Stimulated activated CD8-positive, alpha-beta memory T cell treated with anti-CD3 and anti-CD28 coated beads, Interleukin-2, amount 100 ng/mL, for 1 hour (primary cell): ENCODE measurements around the gene PPTC7.
"Not testable (repeated sequence)": the region's sequence is repeated elsewhere in the genome, so short reads cannot be mapped to it uniquely, and the experiment has no call there.

Source experiments
- DNase-seq, 2 donors: peaks; one replicate each; pipeline ENCODE4 v3.0.0-alpha.2; 2020; ENCODE audit warnings: low read depth in 2 of 2

PPTC7 gene

GRCh38 chr12:110583137-110584059, at the start of gene PPTC7:
PPTC7 (minus strand) TSS chr12:110583318; CDS start chr12:110583031, 287 bp downstream.
- peak; percentile 94 to 95 for DNase-seq

DNA sequence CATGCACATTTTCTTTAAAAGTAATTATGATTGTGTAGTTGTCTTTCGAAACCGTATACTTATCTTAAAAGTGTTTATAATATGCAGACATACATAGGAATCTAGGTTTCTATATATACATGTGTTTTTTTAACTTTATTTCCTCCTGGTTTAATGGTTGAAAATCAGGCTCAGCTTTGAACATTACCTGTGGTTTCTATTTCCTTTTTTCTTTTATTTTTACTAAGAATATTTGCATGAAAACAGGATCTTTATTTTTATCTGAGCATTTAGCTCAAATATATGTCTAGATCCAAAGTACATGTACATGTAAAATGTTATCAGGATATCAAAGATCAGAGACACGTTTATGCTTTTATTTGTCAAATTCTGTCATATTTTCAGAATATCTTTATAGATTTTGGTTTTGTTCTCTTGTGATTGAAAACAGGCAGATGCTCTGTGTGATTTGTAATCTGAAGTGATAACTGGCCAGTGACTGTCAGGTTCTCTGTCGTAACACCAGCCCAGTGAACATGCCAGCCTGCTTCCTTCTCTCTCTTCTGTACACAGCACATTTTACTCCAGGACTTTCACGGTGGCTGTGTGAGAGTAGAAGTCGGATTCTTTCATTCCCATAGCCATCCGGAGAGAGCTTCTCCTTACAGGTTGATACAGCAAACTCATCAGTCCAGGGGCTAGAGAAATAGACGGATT, 44.5 kb upstream of the PPTC7 start:
- no peak for DNase-seq

DNA sequence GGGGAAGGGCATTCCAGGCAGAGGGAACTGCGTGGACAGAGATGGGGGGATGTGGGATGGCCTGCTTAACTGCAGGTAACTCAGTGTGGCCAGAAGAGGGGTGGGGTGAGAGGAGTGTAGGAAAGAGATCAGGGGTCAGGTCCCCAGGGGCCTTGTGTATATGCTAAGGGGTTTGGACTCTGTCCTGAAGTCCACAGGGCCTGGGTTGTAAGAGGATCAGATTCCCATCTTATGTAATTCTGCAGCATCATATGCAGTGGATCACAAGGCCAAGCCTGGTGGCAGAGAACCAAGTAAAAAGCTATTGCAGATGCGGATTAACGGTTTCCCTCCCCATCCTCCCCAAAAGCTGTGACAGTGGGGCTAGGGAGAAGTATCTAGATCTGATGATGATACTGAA, 39.5 kb upstream of the PPTC7 start:
- DNase-seq, result no peak

- DNase-seq, result no peak
Observed at GRCh38 chr12:110619534-110619953, 36.4 kb upstream of the PPTC7 start.

GRCh38 chr12:110616471-110617115, 33.5 kb upstream of the PPTC7 start:
- no peak for DNase-seq

DNA sequence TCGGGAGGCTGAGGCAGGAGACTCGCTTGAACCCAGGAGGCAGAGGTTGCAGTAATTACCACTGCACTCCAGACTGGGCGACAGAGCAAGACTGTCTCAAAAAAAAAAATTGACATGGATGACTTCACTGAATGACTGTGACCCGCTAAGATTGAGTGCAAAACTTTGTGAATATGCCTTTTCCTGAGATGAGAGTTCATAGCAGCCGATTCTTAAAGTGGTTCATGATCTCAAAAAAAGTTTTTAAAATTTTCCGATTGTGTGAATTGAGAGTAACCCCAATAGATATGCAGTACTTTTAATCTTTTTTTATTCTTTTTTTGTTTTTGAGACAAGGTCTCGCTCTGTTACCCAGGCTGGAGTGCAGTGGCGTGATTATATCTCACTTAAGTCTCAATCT, 32.1 kb upstream of the PPTC7 start:
- DNase-seq, result no peak

- DNase-seq, result peak; percentile 89 to 92
Observed at GRCh38 chr12:110613771-110614684, 30.9 kb upstream of the PPTC7 start, which contains the start of gene TCTN1. TCTN1 (plus strand) TSS chr12:110614129; CDS start chr12:110614183, 54 bp downstream.

DNA sequence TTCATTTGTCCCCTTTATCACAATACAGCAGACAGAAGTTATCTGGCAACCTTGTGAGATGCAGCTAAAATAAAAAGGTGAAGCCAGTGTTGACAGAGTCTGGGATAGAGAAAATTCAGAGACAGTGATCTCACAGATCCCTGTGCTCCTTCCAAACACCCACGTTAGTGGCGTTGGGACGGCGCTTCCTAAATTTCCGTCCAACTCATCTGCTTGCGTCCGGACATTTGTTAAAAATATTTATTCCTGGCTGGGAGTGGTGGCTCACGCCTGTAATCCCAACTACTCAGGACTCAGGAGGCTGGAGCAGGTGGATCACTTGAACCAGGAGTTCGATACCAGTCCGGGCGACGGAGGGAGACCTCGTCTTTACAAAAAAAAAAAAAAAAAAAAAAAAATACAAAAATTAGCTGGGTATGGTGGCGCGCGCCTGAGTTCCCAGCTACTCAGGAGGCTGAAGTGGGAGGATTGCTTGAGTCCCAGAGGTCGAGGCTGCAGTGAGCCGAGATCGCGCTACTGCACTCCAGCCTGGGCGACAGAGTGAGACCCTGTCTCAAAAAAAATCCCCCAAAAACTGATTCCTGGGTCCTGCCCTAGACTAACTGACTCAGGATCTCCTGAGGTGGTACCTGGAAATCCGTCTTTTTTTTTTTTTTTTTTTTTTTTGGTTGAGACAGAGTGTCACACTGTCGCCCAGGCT, 30.1 kb upstream of the PPTC7 start:
- no peak for DNase-seq

DNA sequence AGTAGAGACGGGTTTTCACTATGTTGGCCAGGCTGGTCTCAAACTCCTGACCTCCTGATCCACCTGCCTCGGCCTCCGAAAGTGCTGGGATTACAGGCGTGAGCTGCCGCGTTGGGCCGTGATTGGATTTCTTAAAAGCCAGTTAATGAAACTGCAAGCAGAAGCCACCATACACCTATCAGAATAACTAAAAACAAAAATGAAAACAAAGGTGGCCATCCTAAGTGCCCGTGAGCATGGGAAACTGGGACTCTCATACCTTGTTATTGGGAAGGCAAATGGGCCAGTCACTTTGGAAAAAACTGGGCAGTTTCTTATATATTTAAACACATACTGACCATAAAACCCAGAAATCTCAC, 23.1 kb upstream of the PPTC7 start:
- no peak for DNase-seq

GRCh38 chr12:110602085-110602814, 19.1 kb upstream of the PPTC7 start:
- DNase-seq, result not testable (repeated sequence)

GRCh38 chr12:110600254-110600653, 17.1 kb upstream of the PPTC7 start:
- DNase-seq, result no peak

GRCh38 chr12:110599334-110599733, 16.2 kb upstream of the PPTC7 start:
- DNase-seq, result no peak

DNA sequence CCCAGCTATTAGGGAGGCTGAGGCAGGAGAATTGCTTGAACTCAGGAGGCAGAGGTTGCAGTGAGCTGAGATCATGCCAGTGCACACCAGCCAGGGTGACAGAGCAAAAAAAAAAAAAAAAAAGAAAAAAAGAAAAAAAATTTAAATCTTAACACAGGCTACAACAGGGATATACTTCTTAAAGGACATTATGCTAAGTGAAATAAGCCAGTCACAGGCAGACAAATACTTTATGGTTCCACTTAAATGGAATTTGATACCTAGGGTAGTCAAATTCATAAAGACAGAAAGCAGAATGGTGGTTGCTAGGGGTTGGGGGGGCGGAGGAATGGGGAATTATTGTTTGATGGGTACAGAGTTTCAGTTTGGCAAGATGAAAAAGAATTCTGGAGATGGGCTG, 14.8 kb upstream of the PPTC7 start:
- DNase-seq, result no peak

GRCh38 chr12:110592919-110593318, 9.8 kb upstream of the PPTC7 start:
- not testable (repeated sequence) for DNase-seq

DNA sequence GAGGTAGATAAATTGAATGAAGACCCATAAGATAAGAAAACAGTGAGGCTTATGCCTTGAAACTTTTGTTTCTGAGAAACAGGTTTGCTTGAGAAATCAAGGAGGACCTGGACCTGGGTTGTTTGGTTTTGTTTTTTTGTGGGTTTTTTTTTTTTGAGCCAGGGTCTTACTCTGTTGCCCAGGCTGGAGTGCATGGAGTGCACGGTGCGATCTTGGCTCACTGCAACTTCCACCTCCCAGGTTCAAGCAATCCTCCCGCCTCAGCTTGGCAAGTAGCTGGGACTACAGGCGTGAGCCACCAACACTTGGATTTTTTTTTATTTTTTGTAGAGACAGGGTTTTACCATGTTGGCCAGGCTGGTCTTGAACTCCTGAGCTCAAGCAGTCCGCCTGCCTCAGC, 9.0 kb upstream of the PPTC7 start:
- no peak for DNase-seq

- no peak for DNase-seq
Observed at GRCh38 chr12:110591451-110592051, 8.4 kb upstream of the PPTC7 start.

GRCh38 chr12:110590806-110591326, 7.7 kb upstream of the PPTC7 start:
- no peak for DNase-seq

DNA sequence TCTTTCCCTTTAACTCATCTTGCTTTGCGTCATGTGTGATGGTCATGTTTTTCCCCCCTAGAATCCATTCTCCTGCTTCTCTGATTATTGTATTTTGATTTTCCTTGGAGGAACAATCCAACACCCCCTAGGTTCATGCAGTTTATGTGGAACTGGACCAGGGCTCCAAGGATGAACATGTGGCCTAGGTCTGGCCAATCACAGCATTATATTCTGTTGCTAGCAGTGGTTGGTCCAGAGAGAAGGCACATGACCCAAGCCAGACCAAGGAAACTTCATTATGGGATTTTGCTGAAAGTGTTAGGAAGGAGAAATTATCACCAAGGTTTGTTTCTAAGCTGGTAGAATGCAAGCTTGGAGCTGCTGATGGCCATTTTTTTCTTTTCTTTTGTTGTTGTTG, 6.9 kb upstream of the PPTC7 start:
- no peak for DNase-seq

GRCh38 chr12:110587102-110587501, 4.0 kb upstream of the PPTC7 start:
- DNase-seq, result not testable (repeated sequence)
